ENCODE results near the gene MAB21L3. TPM values are rescaled to one million over a fixed set of nuclear protein-coding genes. Genes with fewer than 3 reads are reported as not detected.

Gene MAB21L3
- total RNA-seq, 2 experiments from 2014 or later = not detected

Other genes starting within 250 kb of the MAB21L3 start
- gene SLC22A15, start 134.9 kb upstream of the MAB21L3 start, total RNA-seq = under 1 TPM; 0.07 to 0.25 TPM

Data from activated CD8-positive, alpha-beta T cell treated with anti-CD3 and anti-CD28 coated beads for 36 hours (primary cell).